ENCODE results near the gene OOEP. TPM values are rescaled to one million over a fixed set of nuclear protein-coding genes. Genes with fewer than 3 reads are reported as not detected.
A peak's percentile ranks its signal among the peaks of the same experiment; 100 is the strongest.
"Not testable (repeated sequence)": the region's sequence is repeated elsewhere in the genome, so short reads cannot be mapped to it uniquely, and the experiment has no call there.

The OOEP gene
- total and polyA plus RNA-seq, 2 of the 13 experiments (the other 11 are each of a cell fraction or from before 2014, with no cell fraction given): not detected

DNA sequence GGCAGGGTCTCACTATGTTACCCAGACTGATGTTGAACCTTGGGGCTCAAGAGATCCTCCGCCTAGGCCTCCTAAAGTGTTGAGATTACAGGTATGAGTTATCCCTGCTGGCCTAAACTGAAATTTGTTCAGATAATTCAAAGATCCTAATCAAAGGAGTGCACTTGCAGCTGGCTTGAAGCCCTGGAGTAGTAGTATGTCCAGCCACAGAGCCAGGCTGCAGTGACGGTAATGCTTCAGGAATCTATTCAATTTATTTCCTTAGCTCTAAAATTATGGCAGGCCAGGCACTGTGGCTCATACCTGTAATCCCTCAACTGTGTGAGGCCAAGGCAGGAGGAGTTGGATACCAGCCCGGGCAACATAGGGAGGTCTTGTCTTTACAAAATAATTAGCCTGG, 23.6 kb upstream of the OOEP start (continued):
- no peak for TF ChIP-seq ZNF383 (CRISPR knock-in tag; IDR thresholded peaks at IDR 0.05; ENCODE audit: borderline replicate concordance)

DNA sequence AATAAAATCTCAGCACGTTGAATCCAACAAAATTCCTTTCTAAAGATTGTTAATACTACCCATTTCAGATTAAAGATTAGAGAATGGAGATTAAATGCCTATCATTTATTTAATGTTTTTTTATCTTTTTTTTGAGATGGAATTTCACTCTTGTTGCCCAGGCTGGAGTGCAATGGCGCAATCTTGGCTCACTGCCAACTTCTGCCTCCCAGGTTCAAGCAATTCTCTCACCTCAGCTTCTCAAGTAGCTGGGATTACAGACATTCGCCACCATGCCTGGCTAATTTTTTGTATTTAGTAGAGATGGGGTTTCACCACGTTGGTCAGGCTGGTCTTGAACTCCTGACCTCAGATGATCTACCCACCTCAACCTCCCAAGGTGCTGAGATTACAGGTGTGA, 22.5 kb upstream of the OOEP start:
- H3K36me3 ChIP-seq (replicated peaks in 1 of 2; ENCODE audit: control insufficient read depth in 1 of 2, insufficient read depth in 2 of 2, low read length in 2 of 2); DNase-seq (ENCODE audit: low spot score); H4K20me1 ChIP-seq (ENCODE audit: insufficient read depth, low read length); H3K4me2 ChIP-seq (ENCODE audit: low read depth, low read length); H2AFZ ChIP-seq (ENCODE audit: low read length); ATAC-seq; FAIRE-seq; H3K9me3 ChIP-seq (ENCODE audit: low read length); intact Hi-C loops (cut with micrococcal nuclease; ENCODE audit: unreplicated experiment); POLR2A ChIA-PET; H3K27ac ChIP-seq (ENCODE audit: extremely low read length, insufficient read depth, low read length); CTCF ChIA-PET (ENCODE audit: low intra/inter-chr PET ratio, low total read pairs); H3K9ac ChIP-seq (ENCODE audit: insufficient read depth, low read depth, low read length); BruUV-seq (replicated peaks); H3K4me3 ChIP-seq (replicated peaks in 1 of 3; ENCODE audit: insufficient read depth in 1 of 3, low read depth in 2 of 3, low read length in 3 of 3); H3K27me3 ChIP-seq (ENCODE audit: control insufficient read depth in 1 of 2, insufficient read depth in 2 of 2, low read length in 2 of 2); H3K79me2 ChIP-seq (ENCODE audit: insufficient read depth, low read length); in situ Hi-C loops (cut with HindIII; ENCODE audit: extremely low pct_ligation_motif_present, low pct_unique_long_range_greater_than_20kb); H3K4me1 ChIP-seq (ENCODE audit: insufficient read depth, low read length); TF ChIP-seq LCORL (CRISPR knock-in tag; IDR thresholded peaks at IDR 0.05): not testable (repeated sequence)
- WGBS (ENCODE audit: low lambda C conversion rate): 10% methylated on average over 4 of the region's 4 CpGs
- peak; percentile 87 for TF ChIP-seq LCORL (IDR thresholded peaks at IDR 0.05)

DNA sequence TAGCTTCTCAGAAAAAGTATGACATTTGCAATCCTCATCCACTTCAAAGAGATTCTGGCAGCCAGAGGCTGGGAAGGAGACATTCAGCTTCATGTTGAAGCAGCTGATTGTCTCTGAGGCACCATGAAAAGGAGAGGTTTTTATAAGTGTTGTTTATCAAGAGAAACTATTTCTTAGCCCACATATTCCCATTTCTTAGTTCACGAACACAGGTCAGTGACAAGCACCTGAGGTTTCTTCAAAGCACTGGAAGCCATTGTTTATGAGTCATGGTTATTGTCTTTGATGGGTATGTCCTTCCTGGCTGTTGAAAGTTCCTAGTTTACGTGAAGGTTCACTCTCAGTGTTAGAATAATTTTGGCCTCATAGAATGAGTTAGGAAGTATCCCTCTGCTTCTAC, 22.0 kb upstream of the OOEP start:
- Histone ChIP-seq H3K36me3 (replicated peaks in 1 of 2; ENCODE audit: control insufficient read depth in 1 of 2, insufficient read depth in 2 of 2, low read length in 2 of 2) (no peaks in the 10 kb centered on the region), H3K9me3 (ENCODE audit: low read length) (no peaks in the 10 kb centered on the region), H3K4me2 (ENCODE audit: low read depth, low read length) (no peak overlapping the region), H3K27me3 (ENCODE audit: control insufficient read depth in 1 of 2, insufficient read depth in 2 of 2, low read length in 2 of 2) (peaks cover 0 to 6% of the 10 kb centered on the region in 2 experiments; a peak in 3 of 5 replicates), H3K79me2 (ENCODE audit: insufficient read depth, low read length) (no peaks in the 10 kb centered on the region), H3K9ac (ENCODE audit: insufficient read depth, low read depth, low read length) (no peak overlapping the region), H4K20me1 (ENCODE audit: insufficient read depth, low read length) (no peaks in the 10 kb centered on the region), H3K4me1 (ENCODE audit: insufficient read depth, low read length) (0 out of 2 replicates have a peak, but pooled peaks cover 6% of the 10 kb centered on the region), H2AFZ (ENCODE audit: low read length) (no peak overlapping the region), H3K4me3 (replicated peaks in 1 of 3; ENCODE audit: insufficient read depth in 1 of 3, low read depth in 2 of 3, low read length in 3 of 3) (no peak overlapping the region), H3K27ac (ENCODE audit: extremely low read length, insufficient read depth, low read length) (no peak overlapping the region)
- in situ Hi-C loops (cut with HindIII; ENCODE audit: extremely low pct_ligation_motif_present, low pct_unique_long_range_greater_than_20kb) (no loop called here), intact Hi-C loops (cut with micrococcal nuclease; ENCODE audit: unreplicated experiment) (no loop called here)
- ChIA-PET POLR2A (no interaction called here), CTCF (ENCODE audit: low intra/inter-chr PET ratio, low total read pairs) (no interaction called here)
- no peak for DNase-seq (ENCODE audit: low spot score)
- ATAC-seq: no peak
- 15% methylated on average over 2 of the region's 2 CpGs for WGBS (ENCODE audit: low lambda C conversion rate)
- no peak for FAIRE-seq
- BruUV-seq (replicated peaks): no TSS peak
- no peak for TF ChIP-seq ZFP36L1 (CRISPR knock-in tag; IDR thresholded peaks at IDR 0.05)
- TF ChIP-seq ZNF720 (CRISPR knock-in tag; IDR thresholded peaks at IDR 0.05): no peak
- TF ChIP-seq TEAD3 (CRISPR knock-in tag; optimal IDR thresholded peaks at IDR 0.05; ENCODE audit: borderline replicate concordance): no peak
- TF ChIP-seq MATR3 (CRISPR knock-in tag; IDR thresholded peaks at IDR 0.05): no peak
- TF ChIP-seq, protein P1, sequence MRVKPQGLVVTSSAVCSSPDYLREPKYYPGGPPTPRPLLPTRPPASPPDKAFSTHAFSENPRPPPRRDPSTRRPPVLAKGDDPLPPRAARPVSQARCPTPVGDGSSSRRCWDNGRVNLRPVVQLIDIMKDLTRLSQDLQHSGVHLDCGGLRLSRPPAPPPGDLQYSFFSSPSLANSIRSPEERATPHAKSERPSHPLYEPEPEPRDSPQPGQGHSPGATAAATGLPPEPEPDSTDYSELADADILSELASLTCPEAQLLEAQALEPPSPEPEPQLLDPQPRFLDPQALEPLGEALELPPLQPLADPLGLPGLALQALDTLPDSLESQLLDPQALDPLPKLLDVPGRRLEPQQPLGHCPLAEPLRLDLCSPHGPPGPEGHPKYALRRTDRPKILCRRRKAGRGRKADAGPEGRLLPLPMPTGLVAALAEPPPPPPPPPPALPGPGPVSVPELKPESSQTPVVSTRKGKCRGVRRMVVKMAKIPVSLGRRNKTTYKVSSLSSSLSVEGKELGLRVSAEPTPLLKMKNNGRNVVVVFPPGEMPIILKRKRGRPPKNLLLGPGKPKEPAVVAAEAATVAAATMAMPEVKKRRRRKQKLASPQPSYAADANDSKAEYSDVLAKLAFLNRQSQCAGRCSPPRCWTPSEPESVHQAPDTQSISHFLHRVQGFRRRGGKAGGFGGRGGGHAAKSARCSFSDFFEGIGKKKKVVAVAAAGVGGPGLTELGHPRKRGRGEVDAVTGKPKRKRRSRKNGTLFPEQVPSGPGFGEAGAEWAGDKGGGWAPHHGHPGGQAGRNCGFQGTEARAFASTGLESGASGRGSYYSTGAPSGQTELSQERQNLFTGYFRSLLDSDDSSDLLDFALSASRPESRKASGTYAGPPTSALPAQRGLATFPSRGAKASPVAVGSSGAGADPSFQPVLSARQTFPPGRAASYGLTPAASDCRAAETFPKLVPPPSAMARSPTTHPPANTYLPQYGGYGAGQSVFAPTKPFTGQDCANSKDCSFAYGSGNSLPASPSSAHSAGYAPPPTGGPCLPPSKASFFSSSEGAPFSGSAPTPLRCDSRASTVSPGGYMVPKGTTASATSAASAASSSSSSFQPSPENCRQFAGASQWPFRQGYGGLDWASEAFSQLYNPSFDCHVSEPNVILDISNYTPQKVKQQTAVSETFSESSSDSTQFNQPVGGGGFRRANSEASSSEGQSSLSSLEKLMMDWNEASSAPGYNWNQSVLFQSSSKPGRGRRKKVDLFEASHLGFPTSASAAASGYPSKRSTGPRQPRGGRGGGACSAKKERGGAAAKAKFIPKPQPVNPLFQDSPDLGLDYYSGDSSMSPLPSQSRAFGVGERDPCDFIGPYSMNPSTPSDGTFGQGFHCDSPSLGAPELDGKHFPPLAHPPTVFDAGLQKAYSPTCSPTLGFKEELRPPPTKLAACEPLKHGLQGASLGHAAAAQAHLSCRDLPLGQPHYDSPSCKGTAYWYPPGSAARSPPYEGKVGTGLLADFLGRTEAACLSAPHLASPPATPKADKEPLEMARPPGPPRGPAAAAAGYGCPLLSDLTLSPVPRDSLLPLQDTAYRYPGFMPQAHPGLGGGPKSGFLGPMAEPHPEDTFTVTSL (CRISPR knock-in tag; IDR thresholded peaks at IDR 0.05; ENCODE audit: borderline replicate concordance): no peak
- no peak for TF ChIP-seq ZSCAN21 (CRISPR knock-in tag; IDR thresholded peaks at IDR 0.05; ENCODE audit: borderline replicate concordance)
- TF ChIP-seq ZNF44 (CRISPR knock-in tag; IDR thresholded peaks at IDR 0.05): no peak
- TF ChIP-seq SUZ12 (IDR thresholded peaks at IDR 0.05; ENCODE audit: low read depth, low read length): no peak
- TF ChIP-seq ARID2 (CRISPR knock-in tag; IDR thresholded peaks at IDR 0.05; ENCODE audit: borderline replicate concordance): no peak
- TF ChIP-seq ZNF468 (CRISPR knock-in tag; IDR thresholded peaks at IDR 0.05): no peak
- TF ChIP-seq ZNF562 (CRISPR knock-in tag; IDR thresholded peaks at IDR 0.05; ENCODE audit: borderline replicate concordance): no peak

All from HepG2 (cell line).